Activated T-helper 9 cell treated with anti-CD3 and anti-CD28 coated beads, Interleukin-2, amount 50 U/mL, for 16 hours (primary cell): Measurements from ENCODE around the gene PTPRD.

Experiments
- DNase-seq: peaks from one replicate; pipeline ENCODE4 v3.0.0-alpha.2; 2020; ENCODE audit warnings: low read depth

PTPRD gene

DNA sequence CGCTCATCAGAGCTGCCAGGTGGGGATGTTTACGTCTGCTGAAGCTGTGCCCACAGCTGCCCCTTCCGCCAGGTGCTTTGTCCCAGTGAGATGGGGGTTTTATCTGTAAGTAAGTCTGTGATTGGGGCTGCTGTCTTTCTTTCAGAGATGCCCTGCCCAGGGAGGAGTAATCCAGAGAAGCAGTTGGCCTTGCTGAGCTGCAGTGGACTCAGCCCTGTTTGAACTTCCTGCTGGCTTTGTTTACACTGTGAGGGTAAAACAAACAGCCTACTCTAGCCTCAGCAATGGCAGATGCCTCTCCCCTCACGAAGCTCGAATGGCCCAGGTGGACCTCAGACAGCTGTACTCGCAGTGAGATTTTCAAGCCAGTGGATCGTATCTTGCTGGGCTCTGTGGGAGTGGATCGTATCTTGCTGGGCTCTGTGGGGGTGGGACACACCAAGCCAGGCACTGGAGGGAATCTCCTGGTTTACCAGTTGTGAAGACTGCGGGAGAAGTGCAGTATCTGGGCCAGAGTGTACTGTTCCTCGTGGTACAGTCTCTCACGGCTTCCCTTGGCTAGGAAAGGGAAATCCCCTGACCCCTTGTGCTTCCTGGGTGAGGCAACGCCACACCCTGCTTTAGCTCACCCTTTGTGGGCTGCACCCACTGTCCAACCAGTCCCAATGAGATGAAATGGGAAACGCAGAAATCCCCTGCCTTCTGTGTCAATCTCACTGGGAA lies 2283.1 kb downstream of the PTPRD start:
- no peak for DNase-seq

DNA sequence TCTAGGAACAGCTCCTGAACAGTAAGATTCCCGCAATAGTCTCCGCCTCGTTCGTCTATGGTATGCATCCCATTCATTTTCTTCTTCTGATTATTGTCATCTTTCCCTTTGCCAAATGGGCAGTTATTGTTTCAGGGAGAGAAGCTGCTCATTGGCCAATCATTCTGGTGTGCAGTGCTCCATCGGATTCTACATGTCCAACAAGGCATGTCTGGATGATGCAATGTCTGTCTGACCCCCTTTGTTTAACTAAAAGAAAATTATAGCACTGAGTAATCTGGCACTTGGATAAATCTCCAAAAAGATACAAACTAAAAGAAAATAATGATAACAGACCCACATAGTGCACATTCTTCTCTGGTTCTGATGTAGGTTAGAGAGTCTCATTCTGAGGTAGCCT lies 2297.6 kb downstream of the PTPRD start:
- DNase-seq = no peak

- DNase-seq = no peak
These were observed 2303.5 kb downstream of the PTPRD start for GRCh38 chr9:8309258-8309657.

DNA sequence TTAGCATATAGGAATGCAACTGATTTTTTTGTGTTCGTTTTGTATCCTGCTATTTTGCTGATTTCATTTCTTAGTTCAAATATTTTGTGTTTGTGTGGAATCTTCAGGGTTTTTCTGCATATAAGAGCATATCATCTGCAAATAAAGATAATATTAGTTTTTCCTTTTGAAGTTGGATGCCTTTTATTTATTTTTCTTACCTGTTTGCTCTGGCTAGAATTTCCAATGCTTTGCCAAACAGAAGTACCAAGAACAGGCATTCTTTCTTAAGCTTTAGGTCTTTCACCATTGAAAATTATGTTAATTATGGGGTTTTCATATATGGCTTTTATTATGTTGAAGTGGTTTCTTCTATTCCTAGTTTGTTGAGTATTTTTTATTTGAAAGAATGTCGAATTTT lies 2308.1 kb downstream of the PTPRD start:
- DNase-seq = no peak

DNA sequence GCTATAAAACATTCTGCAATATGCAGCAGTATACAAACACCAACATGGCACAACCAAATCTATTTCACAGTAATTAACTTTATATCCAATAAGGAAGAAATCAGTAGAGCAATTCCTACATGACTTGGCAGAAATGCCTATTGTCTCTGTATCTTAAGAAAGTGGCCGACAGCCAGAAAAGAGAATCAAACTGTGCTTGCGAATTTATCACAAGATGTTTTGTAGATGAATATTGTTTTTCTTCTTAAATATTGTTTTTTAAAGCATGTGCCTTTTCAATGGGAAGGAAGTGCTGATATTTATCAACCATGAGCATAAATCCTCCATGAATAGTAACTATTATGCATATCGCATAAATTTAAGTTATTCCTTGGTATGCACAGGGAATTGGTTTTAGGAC lies 2311.5 kb downstream of the PTPRD start:
- DNase-seq = no peak

- DNase-seq = no peak
These were observed 2315.8 kb downstream of the PTPRD start for GRCh38 chr9:8297047-8297446.

DNA sequence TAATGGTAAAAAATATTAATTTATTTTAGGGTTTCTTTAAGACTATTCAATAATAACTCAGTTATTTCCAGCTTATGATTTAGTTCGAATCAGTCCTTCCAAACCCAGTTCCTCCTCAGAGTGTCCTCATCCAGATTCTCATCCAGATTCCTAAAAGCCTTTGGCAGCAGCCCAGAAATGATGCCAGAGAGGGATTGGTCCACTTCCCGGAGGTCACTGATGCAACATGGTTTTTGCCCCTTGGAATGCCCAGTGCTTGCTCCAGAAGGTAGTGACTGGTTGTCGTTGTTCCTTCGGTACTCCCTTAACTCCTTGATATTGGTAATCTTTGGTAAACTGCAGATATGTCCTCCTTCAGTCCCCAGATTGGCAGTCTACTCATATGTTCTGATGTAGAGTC lies 2320.1 kb downstream of the PTPRD start:
- no peak for DNase-seq

- no peak for DNase-seq
These were observed 2323.1 kb downstream of the PTPRD start for GRCh38 chr9:8289681-8290080.

- no peak for DNase-seq
These were observed 2324.8 kb downstream of the PTPRD start for GRCh38 chr9:8287970-8288369.

GRCh38 chr9:8287501-8287900 lies 2325.3 kb downstream of the PTPRD start:
- DNase-seq = no peak

- no peak for DNase-seq
These were observed 2327.9 kb downstream of the PTPRD start for GRCh38 chr9:8284884-8285283.

GRCh38 chr9:8282535-8282934 lies 2330.3 kb downstream of the PTPRD start:
- no peak for DNase-seq

GRCh38 chr9:8280811-8281210 lies 2332.0 kb downstream of the PTPRD start:
- DNase-seq = no peak

GRCh38 chr9:8278048-8278447 lies 2334.8 kb downstream of the PTPRD start:
- DNase-seq = no peak

GRCh38 chr9:8270235-8270634 lies 2342.6 kb downstream of the PTPRD start:
- DNase-seq = no peak

DNA sequence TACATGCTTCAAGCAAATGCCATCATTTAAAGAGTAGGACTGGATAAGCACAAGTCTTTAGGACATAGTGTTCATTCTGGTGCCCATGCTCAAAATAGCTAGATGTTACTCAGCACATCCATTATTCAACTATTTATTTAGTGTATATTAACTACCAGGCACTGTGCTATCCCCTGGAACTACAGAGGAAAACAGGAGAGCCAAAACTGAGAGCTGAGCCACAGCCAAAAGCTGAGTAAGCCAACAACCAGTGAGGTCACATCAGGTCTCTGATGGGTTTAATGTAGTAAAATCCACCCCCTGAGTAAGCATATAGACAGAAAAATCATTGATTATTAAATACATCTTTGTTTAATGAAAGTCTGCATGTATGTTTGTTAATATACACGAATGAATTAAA lies 2343.9 kb downstream of the PTPRD start:
- DNase-seq = no peak

GRCh38 chr9:8268216-8268878 lies 2344.5 kb downstream of the PTPRD start:
- no peak for DNase-seq

DNA sequence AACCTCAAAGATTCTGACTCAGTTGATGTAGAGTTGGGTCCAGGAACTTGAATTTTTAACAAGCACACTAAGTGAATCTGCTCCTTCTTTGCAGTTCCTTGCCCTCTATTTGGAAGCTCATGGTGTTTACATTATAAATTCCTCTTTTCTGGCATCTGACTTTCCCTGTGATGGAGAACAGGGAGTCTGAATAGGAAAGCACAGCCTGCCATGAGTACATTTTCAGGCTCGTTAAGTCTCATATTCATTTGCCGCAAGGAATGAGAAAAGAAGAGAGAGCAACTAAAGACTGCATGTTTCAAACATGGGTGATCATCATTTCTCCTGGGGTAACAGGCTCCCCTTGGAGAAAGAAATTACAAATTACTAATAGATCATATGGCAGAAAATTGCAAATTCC lies 2345.2 kb downstream of the PTPRD start:
- no peak for DNase-seq

- DNase-seq = no peak
These were observed 2345.9 kb downstream of the PTPRD start for GRCh38 chr9:8266861-8267260.

- no peak for DNase-seq
These were observed 2347.5 kb downstream of the PTPRD start for GRCh38 chr9:8265281-8265680.
